DMS79 (cell line): Measurements from ENCODE around the gene FBXW8.

ENCODE experiments used
- DNase-seq: peaks from one replicate; lab custom pipeline; 2025; lab: John Stamatoyannopoulos, UW

FBXW8 gene

GRCh38 chr12:116885491-116885890 is 25.3 kb upstream of the FBXW8 start:
- DNase-seq: no peak

GRCh38 chr12:116887244-116887643 is 23.5 kb upstream of the FBXW8 start:
- DNase-seq: no peak

GRCh38 chr12:116887897-116888296 is 22.9 kb upstream of the FBXW8 start:
- DNase-seq: no peak

- no peak for DNase-seq
These were observed 20.4 kb upstream of the FBXW8 start for GRCh38 chr12:116890330-116890729.

- no peak for DNase-seq
These were observed 19.7 kb upstream of the FBXW8 start for GRCh38 chr12:116891019-116891418.

GRCh38 chr12:116892349-116893140 is 18.2 kb upstream of the FBXW8 start:
- DNase-seq: no peak

GRCh38 chr12:116894913-116895312 is 15.8 kb upstream of the FBXW8 start:
- DNase-seq: no peak

GRCh38 chr12:116896411-116896924 is 14.3 kb upstream of the FBXW8 start:
- DNase-seq: no peak

- DNase-seq: no peak
These were observed 13.3 kb upstream of the FBXW8 start for GRCh38 chr12:116897476-116897875.

GRCh38 chr12:116898669-116899068 is 12.1 kb upstream of the FBXW8 start:
- DNase-seq: no peak

GRCh38 chr12:116901612-116902011 is 9.1 kb upstream of the FBXW8 start:
- no peak for DNase-seq

GRCh38 chr12:116903818-116904217 is 6.9 kb upstream of the FBXW8 start:
- no peak for DNase-seq

- DNase-seq: no peak
These were observed 4.5 kb upstream of the FBXW8 start for GRCh38 chr12:116906285-116906684.

- DNase-seq: no peak
These were observed 488 bp upstream of the FBXW8 start for GRCh38 chr12:116910280-116910644.

- no peak for DNase-seq
These were observed 4.6 kb downstream of the FBXW8 start for GRCh38 chr12:116915326-116915725.

- no peak for DNase-seq
These were observed 5.4 kb downstream of the FBXW8 start for GRCh38 chr12:116916122-116916521.

GRCh38 chr12:116916714-116917114 is 6.0 kb downstream of the FBXW8 start:
- DNase-seq: no peak

- DNase-seq: no peak
These were observed 7.7 kb downstream of the FBXW8 start for GRCh38 chr12:116918464-116918863.

- no peak for DNase-seq
These were observed 8.5 kb downstream of the FBXW8 start for GRCh38 chr12:116919247-116919661.

GRCh38 chr12:116919706-116920485 is 9.1 kb downstream of the FBXW8 start:
- no peak for DNase-seq

- DNase-seq: no peak
These were observed 10.2 kb downstream of the FBXW8 start for GRCh38 chr12:116920939-116921338.

- DNase-seq: no peak
These were observed 11.6 kb downstream of the FBXW8 start for GRCh38 chr12:116922194-116922897.
